ENCODE data around the gene CTNND2.
"Not testable (repeated sequence)": the region's sequence is repeated elsewhere in the genome, so short reads cannot be mapped to it uniquely, and the experiment has no call there.

CTNND2 gene

GRCh38 chr5:11655681-11656080, 248.6 kb downstream of the CTNND2 start:
- DNase-seq, result no peak

- no peak for DNase-seq
These were observed 253.3 kb downstream of the CTNND2 start for GRCh38 chr5:11650936-11651335.

DNA sequence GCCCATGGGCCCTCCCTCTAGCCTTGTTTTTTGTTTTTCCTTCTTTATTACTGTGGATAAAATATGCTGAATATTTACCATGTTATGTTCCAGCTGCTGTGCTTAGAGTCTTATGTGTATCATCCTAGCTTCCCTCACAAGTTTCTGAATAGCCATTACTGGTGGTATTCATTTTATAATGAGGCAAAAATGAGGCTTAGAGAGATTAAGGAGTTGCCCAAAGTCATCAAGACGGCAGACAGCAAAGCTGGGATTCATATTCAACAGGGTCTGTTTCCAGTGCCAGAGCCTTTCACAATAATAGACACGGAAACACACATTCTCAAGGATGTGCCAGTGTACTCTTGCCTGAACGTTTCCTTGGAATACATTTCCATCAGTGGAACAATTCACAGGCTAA, 258.1 kb downstream of the CTNND2 start:
- DNase-seq, result no peak

GRCh38 chr5:11642438-11642837, 261.8 kb downstream of the CTNND2 start:
- no peak for DNase-seq

- no peak for DNase-seq
These were observed 263.9 kb downstream of the CTNND2 start for GRCh38 chr5:11640158-11640873.

DNA sequence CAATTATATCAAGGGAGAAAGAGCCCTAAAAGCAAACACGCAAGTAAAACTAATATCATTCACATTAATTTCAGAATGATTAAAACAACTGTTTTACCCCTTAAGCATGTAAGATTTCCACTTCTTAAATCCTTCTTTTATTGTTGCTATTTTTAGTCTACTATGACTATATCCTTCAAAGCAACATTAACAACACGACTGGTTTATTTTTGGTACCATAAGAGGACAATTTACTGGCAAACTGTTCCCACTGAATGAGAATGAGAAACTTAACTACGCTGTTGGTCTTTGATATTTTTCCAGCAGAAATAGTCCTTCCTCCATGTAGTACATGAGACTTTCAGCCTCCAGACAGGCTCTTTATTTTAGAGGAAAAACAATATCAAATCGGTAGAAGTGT, 281.5 kb downstream of the CTNND2 start:
- DNase-seq, result no peak

DNA sequence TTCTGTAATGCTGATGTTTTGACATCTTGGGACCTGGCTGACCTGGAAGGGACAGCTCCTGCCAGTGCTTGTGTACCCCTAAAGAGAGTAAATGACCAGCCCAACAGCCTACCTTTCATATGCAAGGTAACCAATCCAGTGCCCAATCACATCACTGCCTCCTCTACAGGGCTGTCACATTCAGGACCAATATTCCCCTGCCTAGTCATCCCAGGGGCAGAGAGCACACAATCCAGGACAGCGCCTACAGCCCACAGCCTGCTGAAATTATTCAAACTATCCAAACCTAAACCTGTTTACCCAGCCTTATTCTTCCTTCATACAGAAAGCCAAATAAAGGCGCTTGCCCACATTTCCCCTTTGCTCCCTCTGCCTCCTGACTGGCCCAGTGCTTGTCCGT, 284.1 kb downstream of the CTNND2 start:
- no peak for DNase-seq

- DNase-seq, result peak; percentile 59
These were observed 284.8 kb downstream of the CTNND2 start for GRCh38 chr5:11619339-11620024.

DNA sequence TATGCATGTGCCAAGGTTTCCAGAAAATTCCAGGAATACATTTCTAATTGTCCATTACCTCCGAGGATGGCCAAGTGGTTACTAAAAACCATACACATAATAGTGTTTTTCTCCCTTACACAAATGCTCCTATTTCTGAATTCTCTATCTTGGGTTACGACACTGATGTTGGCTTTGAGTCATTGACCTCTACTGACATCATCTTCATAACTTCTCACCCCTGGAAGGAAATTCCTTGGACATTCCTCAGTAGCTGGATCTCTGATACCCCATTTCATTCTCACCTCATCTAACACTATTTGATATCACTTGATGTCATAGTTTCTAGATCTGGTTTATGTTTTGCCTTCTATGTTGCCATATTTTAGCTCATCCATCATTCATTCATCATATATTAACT, 287.2 kb downstream of the CTNND2 start:
- no peak for DNase-seq

GRCh38 chr5:11616624-11617023, 287.6 kb downstream of the CTNND2 start:
- not testable (repeated sequence) for DNase-seq

GRCh38 chr5:11611011-11611410, 293.2 kb downstream of the CTNND2 start:
- DNase-seq, result no peak

- DNase-seq, result no peak
These were observed 294.5 kb downstream of the CTNND2 start for GRCh38 chr5:11609570-11610303.

- DNase-seq, result no peak
These were observed 295.7 kb downstream of the CTNND2 start for GRCh38 chr5:11608530-11608929.

- no peak for DNase-seq
These were observed 296.2 kb downstream of the CTNND2 start for GRCh38 chr5:11607944-11608483.

DNA sequence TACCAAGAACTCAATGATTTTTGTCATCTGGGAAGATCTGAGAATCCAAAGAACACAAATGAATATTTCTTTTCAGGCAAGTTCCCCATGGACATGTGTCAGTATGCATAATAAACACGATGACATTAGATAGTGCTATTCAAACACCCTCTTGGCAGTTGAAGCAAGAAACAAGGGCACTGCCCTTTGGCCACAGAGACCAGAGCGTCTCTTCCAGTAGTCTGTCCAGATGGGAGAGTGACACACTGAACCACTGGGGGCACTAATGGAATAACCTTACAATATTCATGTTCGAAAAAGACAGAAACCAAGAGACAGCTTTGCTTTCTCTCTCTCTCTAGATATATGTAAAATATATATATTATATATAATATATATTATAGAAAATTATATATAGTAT, 301.9 kb downstream of the CTNND2 start:
- DNase-seq, result peak; percentile 77

DNA sequence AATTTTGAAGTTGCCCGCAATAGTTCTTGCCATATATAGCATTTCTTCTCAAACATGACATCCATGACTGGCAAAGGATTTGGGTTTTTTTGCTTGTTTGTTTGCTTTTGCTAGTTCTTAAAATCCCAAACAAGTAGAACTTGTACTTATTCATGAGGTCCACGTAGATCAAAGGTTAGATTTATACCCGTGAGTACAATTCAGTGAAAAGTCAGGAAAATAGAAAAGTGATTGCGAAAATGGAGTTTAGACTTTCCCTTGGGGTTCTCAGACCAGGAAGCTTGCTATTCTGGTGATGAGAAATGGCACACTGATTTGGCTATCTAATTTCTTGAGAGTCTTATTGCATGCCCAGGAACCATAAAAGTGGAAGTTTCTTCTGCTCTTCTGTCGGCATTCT, 304.7 kb downstream of the CTNND2 start:
- no peak for DNase-seq

- DNase-seq, result no peak
These were observed 307.6 kb downstream of the CTNND2 start for GRCh38 chr5:11596657-11597071.

DNA sequence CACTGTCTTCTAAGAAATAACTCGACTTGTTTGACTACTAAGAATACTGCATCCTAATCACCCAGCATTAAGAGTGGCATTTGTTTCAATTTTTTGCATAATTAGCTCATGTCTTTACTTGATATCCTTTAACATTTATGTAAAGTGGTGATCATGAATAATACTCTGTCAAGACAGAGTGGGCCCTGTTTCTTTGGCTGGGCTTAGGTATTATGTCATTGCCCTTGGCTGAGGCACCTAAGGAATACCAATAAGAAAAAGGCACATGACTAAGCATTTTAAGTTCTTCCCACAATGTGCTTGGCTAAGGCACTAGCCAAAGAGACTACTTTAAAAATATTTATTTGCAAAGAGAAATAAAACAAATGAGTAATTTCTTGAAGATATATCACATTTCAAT, 308.1 kb downstream of the CTNND2 start:
- peak; percentile 54 for DNase-seq

GRCh38 chr5:11595045-11595444, 309.2 kb downstream of the CTNND2 start:
- peak; percentile 68 for DNase-seq

DNA sequence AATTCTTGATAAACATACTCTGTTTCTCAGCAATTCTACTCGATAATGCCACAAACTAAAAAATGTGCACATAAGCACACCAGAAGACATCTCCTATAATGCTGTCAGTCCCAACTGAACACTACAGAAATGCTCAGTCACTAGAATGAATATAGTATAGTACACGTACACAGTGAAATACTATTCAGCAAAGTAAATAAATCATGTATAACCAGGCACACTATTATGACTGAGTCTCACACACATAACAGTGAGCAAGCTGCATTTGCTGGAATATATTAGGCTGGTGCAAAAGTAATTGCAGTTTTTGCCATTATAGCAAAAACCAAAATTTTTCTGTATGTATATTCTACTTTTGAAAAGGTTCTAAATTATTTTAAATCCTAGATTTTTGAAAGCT, 310.2 kb downstream of the CTNND2 start:
- DNase-seq, result no peak

DNA sequence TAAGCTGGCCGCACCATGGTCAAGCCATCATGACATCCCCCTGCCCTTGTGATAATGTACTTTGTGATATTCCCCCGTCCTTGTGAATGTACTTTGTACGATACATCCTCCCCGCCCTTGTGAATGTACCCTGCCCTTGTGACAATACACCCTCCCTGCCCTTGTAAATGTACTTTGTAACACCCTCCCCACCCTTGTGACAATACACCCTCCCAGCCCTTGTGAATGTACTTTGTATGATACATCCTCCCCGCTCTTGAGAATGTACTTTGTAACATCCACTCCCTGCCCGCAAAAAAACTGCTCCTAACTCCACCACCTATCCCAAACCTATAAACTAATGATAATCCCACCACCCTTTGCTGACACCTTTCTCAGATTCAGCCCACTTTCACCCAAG, 313.8 kb downstream of the CTNND2 start:
- DNase-seq, result no peak

DNA sequence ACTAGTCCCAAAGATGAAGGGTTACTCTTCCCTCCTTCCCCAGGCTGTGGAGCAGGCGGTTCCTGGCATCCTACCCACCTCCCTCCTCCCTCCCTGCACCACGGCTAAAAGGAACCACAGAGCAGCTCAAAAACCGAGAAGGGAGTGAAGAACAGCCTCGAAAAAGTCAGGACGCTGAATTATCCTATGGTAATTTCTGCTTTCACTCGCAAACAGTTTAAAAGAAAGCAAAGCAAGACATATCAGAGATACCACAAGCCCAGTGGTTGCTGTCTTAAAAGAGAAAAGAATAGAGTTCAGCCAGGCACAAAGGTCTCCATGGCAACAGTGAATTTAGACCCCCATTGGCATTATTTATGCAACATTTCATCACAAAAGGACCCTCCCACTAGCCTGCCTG, 315.4 kb downstream of the CTNND2 start:
- DNase-seq, result peak; percentile 84

DNA sequence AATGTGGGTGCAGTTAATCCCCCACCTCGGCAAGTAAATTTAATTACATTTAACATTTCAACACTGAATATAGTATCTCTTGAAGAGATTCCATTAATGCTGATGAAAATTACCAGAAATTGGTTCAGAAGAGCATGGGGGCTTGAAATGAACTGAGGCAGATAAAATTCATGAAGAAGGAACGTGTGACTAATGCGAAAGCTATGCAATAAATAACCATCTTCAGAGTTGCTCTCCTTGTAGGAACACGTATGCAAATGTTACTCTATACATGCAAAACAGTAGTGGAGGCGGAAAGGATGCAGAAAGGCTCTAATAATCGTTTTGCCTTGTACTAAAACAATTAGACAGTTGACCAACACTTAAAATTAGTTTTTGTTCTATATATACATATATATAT, 320.2 kb downstream of the CTNND2 start:
- no peak for DNase-seq

GRCh38 chr5:11579351-11579750, 324.9 kb downstream of the CTNND2 start:
- DNase-seq, result no peak

All from midbrain (tissue), 1 donor.